ENCODE results near the gene OXT.
"Not testable (repeated sequence)": the region's sequence is repeated elsewhere in the genome, so short reads cannot be mapped to it uniquely, and the experiment has no call there.

The OXT gene

DNA sequence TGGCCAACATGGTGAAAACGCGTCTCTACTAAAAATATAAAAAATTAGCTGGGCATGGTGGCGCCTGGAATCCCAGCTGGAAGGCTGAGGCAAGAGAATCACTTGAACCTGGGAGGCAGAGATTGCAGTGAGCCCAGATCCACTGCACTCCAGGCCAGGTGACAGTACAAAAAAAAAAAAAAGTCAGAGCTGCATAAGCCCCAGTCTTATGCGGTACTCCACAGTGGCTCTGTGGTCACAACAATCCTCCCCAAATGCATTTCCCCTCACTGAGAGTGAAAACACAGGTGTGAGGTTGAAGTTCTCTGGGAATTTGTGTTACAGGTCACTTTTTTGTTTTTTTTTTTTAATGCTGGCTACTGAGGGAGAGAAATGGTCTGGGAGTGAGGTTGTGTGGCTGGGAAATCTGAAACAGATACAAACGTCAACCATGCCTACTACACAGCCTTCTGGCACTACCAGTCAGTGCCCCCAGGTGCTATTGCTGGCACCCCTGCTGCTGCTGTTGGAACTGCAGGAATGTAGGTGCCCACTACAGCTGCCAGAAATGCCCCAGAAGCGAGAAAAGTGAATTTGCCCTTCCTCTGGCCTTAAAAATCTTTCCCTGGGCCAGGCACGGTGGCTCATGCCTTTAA lies 19.9 kb upstream of the OXT start:
- DNase-seq, result no peak

GRCh38 chr20:3059489-3059888 lies 11.9 kb upstream of the OXT start:
- DNase-seq, result no peak

- not testable (repeated sequence) for DNase-seq
Measured at GRCh38 chr20:3064119-3064518, 7.3 kb upstream of the OXT start.

GRCh38 chr20:3067139-3068014 lies 4.0 kb upstream of the OXT start:
- DNase-seq, result no peak

- no peak for DNase-seq
Measured at GRCh38 chr20:3068075-3068474, 3.3 kb upstream of the OXT start.

- DNase-seq, result peak; percentile 26
Measured at GRCh38 chr20:3068986-3069900, 2.2 kb upstream of the OXT start.

DNA sequence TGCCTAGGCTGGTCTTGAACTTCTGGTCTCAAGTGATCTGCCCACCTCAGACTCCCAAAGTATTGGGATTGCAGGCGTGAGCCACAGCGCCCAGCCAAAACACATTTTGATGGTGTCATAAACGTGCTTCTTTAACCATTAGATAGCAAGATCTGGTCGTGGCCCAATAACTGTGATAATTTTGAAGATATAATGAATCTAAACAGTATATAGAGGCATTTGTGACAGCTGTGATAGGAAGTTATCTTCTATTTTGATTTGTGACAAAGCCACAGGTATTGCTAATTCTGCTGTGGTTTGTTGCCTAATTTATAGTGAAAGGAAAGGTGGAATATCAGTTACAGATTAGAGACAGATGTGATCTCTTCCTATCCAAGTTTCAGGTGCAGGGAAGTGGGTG lies 695 bp upstream of the OXT start:
- no peak for DNase-seq

DNA sequence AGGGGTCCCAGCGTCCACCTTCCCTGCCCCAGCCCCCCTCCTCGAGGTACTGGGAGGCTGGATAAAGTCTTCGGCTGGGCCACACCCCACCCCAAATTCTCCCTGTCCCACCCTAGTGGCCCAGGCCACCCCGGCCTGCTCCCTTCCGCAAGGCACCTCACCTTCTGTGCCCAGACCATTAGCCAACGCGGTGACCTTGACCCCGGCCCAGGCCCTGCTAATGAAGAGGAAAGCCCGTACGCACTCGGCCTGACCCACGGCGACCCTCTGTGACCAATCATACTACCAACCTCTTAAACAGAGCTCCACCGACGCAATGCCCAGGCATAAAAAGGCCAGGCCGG lies 182 bp upstream of the OXT start:
- DNase-seq, result no peak

DNA sequence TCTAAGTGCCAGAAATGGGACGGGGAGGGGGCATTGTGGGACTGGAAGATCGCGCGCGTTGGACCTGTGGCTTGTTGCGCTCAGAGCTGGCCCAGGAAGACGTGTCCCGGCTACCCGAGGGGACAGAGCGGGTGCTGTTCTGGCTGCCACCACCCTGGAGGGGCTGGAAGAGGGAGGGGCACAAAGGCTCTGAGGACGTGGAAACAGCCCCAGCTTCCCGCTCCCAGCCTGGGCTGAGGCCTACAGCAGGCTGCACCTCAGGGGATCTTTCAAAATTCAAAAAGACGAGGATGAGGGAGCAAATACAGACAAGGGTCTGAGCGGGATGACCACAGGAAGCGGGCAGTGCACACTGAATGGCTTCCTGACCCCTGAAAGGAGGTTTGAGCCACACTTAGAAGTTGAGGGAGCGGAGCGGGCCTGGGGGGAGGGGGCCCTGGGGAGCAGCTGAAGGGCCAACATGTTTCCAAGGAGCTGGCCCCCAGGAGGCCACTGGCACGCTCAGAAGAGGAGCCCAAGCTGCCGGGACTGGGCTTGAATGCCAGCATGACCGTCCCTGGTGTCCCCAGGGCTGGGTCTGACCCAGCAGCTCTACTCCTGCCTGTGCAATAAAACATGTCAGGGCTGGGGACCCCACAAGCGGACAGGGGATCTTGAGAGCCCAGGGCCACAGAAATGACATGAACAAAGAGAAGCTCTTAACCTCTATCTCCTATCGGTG lies 1.3 kb downstream of the OXT start:
- no peak for DNase-seq

DNA sequence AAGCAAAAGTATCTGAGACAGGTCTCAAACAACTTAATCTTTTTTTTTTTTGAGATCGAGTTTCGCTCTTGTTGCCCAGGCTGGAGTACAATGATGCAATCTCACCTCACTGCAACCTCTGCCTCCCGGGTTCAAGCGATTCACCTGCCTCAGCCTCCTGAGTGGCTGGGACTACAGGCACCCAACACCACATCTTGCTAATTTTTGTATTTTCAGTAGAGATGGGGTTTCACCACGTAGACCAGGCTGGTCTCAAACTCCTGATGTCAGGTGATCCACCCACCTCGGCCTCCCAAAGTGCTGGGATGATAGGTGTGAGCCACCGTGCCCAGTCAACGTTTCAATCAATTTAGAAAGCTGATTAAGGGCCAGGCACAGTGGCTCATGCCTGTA lies 1.8 kb downstream of the OXT start:
- DNase-seq, result not testable (repeated sequence)

DNA sequence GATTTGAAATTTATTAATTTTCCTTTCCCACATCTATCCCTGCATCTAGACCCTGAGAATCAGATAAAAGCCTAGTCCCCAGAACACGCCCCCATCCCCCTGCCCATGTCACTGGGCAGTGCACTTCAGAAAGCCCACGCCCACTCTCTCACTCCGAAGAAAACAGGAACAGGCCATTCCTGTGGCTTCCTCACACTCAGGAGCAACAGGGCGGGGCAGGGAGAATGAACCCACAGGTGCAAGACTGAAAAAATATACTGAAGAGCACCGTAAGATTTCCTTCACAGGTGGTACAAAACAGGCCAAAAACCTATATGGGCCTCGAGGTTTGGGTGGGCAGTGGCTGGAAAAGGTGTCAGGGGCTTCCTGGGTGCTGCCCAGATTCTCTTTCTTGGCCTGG lies 3.4 kb downstream of the OXT start:
- peak; percentile 36 for DNase-seq

DNA sequence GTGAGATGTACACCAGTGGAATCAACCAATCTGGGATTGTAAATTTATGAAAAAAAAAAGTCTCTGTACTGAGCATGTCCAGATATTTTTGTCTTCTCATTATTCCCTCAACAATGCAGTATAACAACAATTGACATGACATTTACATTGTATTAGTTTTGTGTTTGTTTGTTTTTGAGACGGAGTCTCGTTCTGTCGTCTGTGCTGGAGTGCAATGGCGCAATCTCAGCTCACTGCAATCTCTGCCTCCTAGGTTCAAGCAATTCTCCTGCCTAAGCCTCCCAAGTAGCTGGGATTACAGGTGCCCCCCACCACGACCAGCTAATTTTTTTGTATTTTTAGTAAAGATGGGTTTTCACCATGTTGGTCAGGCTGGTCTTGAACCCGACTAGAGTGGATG lies 3.9 kb downstream of the OXT start:
- not testable (repeated sequence) for DNase-seq

DNA sequence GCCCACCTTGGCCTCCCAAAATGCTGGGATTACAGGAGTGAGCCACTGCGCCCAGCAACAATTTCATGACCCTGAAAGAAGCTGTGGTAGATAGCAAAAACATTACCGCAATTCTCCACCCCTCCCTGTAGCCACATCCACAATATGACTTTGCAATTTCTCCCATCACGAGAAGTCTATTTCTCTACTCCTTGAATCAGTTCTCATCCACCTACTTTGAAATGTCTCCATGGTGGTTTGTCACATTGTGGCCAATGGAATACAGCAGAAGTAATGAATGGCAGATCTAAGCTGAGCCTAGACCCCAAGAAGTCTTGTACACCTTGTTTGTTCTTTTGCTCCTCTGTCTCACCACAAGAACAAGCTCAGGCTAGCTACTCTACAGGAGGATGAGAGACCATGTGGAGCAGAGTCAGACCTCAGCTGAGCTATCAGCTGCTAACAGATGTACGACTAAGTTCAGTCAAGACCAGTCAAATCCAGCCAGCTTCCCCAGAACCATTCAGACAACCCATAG lies 6.3 kb downstream of the OXT start:
- peak; percentile 43 for DNase-seq

DNA sequence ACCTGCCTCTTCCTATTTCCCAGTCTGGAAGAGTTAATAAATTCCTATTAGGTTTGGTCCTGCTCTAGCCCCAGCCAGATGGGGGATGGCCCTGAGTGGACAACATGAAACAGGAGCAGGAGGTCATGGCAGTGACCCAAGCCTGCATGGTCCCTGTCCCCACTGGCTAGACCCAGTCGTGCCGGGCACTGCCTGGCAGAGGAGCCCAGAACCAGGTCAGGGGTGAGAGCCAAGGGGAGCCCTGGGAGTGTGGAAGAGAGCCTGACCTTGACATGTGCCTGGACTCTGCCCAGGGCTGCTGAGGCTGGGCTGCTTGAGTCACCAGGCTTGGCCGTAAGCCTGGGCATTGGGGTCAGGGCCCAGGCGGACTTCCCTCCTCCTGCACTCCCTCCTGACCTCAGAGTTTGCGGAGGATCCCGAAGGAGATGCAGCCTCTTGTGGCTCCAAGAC lies 9.5 kb downstream of the OXT start:
- no peak for DNase-seq

DNA sequence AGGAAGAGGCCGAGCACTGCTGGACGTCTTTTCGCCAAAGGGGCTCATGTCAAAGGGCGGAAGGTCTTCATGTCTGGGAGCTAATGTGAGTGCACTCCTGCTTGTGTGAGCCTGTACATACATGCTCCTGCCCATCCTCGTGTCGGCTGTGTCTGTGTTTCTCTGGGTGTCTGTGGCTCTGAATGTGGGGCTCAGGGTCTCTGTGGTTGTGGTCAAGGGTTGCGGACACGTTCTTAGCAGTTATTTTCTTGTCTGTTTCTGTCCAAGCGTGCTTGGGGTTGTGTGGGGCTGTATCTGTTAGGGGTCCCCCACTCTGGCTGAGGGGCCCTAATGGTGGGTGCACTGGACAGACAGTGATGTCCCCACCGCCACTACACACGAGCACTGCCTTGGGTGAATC lies 10.2 kb downstream of the OXT start:
- DNase-seq, result no peak

GRCh38 chr20:3082306-3082951 lies 11.0 kb downstream of the OXT start:
- DNase-seq, result no peak

GRCh38 chr20:3082955-3083952 lies 11.8 kb downstream of the OXT start:
- no peak for DNase-seq

DNA sequence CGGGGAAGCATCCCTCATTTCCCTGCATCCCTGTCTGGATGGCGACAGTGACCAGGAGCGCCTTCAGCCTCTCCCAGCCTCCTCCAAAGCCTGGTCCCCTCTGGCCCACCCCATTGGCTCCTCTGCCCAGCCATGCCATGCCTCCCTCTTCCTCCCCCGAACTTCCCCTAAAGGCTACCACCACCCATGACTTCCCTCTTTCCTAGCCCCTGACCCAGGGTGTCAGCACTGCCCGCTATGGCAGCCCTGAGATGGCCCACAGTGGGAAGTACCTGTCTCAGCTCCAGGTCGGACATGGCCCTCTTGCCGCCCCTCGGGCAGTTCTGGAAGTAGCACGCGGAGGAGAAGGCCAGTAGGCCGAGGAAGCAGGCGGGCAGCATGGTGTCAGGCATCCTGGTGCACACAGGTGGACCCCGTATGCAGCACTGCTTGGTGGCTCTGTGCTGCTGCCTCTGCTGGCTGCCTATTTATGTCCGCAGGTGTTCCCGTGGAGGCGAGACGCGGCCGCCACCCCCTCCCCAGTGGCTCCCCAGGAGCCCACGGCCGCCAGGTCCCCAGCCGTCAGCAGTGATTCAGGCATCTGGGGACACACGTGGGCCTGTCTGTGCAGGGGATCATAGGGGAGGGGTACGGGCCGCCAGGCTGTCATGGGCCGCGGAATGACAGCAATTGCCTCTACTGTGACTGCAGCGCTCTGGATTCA lies 13.0 kb downstream of the OXT start, which contains the start of gene AVP:
AVP (minus strand) TSS at position 442 of the 703 bp plus-strand sequence; CDS start at position 392, 50 bp downstream.
- no peak for DNase-seq

DNA sequence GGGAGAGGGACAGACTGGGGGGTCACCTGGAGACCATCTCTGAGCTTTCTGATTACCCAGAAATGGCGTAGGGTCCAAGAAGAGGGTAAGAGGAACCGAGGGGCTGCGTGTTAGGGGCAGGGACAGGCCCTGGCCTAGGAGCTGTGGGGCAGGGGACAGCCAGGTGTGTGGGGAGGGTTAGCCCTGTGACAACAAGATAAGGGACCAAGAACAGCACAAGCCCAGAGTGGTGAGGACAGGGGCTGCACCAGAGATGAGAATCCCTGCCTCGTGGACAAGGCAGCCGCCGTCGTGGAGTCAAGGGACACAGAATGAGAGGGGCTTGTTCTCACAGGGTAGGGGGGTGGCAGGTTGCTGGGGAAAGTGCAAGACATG lies 13.6 kb downstream of the OXT start:
- DNase-seq, result no peak

- no peak for DNase-seq
Measured at GRCh38 chr20:3085571-3086072, 14.2 kb downstream of the OXT start.
